Activated CD4-positive, CD25-positive, alpha-beta regulatory T cell treated with anti-CD3 and anti-CD28 coated beads, Interleukin-2, amount 50 U/mL, for 24 hours (primary cell): ENCODE measurements around the gene GGTLC2.
"Not testable (repeated sequence)": the region's sequence is repeated elsewhere in the genome, so short reads cannot be mapped to it uniquely, and the experiment has no call there.

Source experiments
- ATAC-seq, 2 donors: fragments of 150-1000 bp; cut with Tn5 transposase; one replicate each; pipeline ENCODE4 v1.10.0; 2021; ENCODE audit warnings: mild to moderate bottlenecking in 1 of 2, moderate library complexity in 1 of 2

Gene GGTLC2

GRCh38 chr22:22644314-22644713 lies at the start of gene GGTLC2:
GGTLC2 (plus strand) TSS chr22:22644614; CDS start chr22:22646346, 1,732 bp downstream.
- not testable (repeated sequence) for ATAC-seq

- no peak for ATAC-seq
Observed at GRCh38 chr22:22595001-22595835, 49.2 kb upstream of the GGTLC2 start.

- no peak for ATAC-seq
Observed at GRCh38 chr22:22598144-22598543, 46.3 kb upstream of the GGTLC2 start.

- ATAC-seq, result no peak
Observed at GRCh38 chr22:22599248-22599647, 45.2 kb upstream of the GGTLC2 start.

GRCh38 chr22:22600531-22601261 lies 43.7 kb upstream of the GGTLC2 start:
- no peak for ATAC-seq

- ATAC-seq, result no peak
Observed at GRCh38 chr22:22603470-22603947, 40.9 kb upstream of the GGTLC2 start.

GRCh38 chr22:22604326-22605073 lies 39.9 kb upstream of the GGTLC2 start:
- ATAC-seq, result no peak

GRCh38 chr22:22605074-22605404 lies 39.4 kb upstream of the GGTLC2 start:
- no peak for ATAC-seq

- ATAC-seq, result not testable (repeated sequence)
Observed at GRCh38 chr22:22608022-22608421, 36.4 kb upstream of the GGTLC2 start.

GRCh38 chr22:22609291-22609690 lies 35.1 kb upstream of the GGTLC2 start:
- no peak for ATAC-seq

- ATAC-seq, result no peak
Observed at GRCh38 chr22:22612516-22612915, 31.9 kb upstream of the GGTLC2 start.

- ATAC-seq, result no peak
Observed at GRCh38 chr22:22614065-22614464, 30.3 kb upstream of the GGTLC2 start.

- peak; percentile 87 to 90 for ATAC-seq
Observed at GRCh38 chr22:22616636-22617035, 27.8 kb upstream of the GGTLC2 start.

- ATAC-seq, result no peak
Observed at GRCh38 chr22:22618448-22618847, 26.0 kb upstream of the GGTLC2 start.

GRCh38 chr22:22618923-22619322 lies 25.5 kb upstream of the GGTLC2 start:
- no peak for ATAC-seq

GRCh38 chr22:22619765-22620414 lies 24.5 kb upstream of the GGTLC2 start:
- no peak for ATAC-seq

- not testable (repeated sequence) for ATAC-seq
Observed at GRCh38 chr22:22628546-22629495, 15.6 kb upstream of the GGTLC2 start.

- not testable (repeated sequence) for ATAC-seq
Observed at GRCh38 chr22:22631223-22631652, 13.2 kb upstream of the GGTLC2 start.

GRCh38 chr22:22632226-22632625 lies 12.2 kb upstream of the GGTLC2 start:
- ATAC-seq, result not testable (repeated sequence)

GRCh38 chr22:22633533-22633932 lies 10.9 kb upstream of the GGTLC2 start:
- not testable (repeated sequence) for ATAC-seq

- not testable (repeated sequence) for ATAC-seq
Observed at GRCh38 chr22:22636260-22636659, 8.2 kb upstream of the GGTLC2 start.
